ENCODE measurements around the gene CCDC73. TPM values are rescaled to one million over a fixed set of nuclear protein-coding genes. Genes with fewer than 3 reads are reported as not detected.
"Not testable (repeated sequence)": the region's sequence is repeated elsewhere in the genome, so short reads cannot be mapped to it uniquely, and the experiment has no call there.

The CCDC73 gene
- total RNA-seq, 1 experiment from 2014 or later = 0.04 TPM

DNA sequence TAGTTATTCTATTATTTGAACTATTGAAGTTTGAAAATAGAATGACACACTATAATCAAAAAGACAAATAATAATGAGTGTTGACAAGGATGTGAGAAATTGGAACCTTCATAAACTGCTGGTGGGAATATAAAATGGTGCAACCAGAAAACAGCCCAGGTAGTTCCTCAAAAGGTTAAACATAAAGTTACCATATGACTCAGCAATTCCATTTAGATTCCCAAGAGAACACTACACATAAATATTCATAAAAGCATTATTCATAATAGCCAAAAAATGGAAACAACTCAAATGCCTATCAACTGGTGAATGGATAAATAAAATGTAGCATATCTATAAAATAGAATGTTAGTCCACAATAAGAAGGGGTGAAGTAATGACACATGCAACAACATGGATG is 21.7 kb downstream of the CCDC73 start:
- H3K9ac ChIP-seq (ENCODE audit: low read length) = no peak overlapping the region
- no peaks in the 10 kb centered on the region for H3K79me2 ChIP-seq (ENCODE audit: low read length)
- no peaks in the 10 kb centered on the region for H3K4me1 ChIP-seq (ENCODE audit: insufficient read depth, low read length)
- H3K27me3 ChIP-seq (ENCODE audit: low read length) = no peaks in the 10 kb centered on the region
- DNase-seq = no peak
- H3K9me3 ChIP-seq (ENCODE audit: low read length) = no peaks in the 10 kb centered on the region
- no peaks in the 10 kb centered on the region for H3K9me2 ChIP-seq (replicated peaks; ENCODE audit: low read length)
- no peak for ATAC-seq
- intact Hi-C loops (cut with micrococcal nuclease) = no loop called here
- no peaks in the 10 kb centered on the region for H3F3A ChIP-seq (ENCODE audit: low read length, unreplicated experiment)
- no peaks in the 10 kb centered on the region for H4K20me1 ChIP-seq (ENCODE audit: low read length)
- no TSS peak for BruUV-seq (replicated peaks)
- TF ChIP-seq CTCF (conservative IDR thresholded peaks at IDR 0.05; ENCODE audit: low read depth, low read length) = no peak
- TF ChIP-seq EZH2 (IDR thresholded peaks at IDR 0.05; ENCODE audit: low read length, unreplicated experiment) = no peak
- ChIA-PET POLR2A (ENCODE audit: unreplicated experiment) (no interaction called here), CTCF (no interaction called here)
- no peaks in the 10 kb centered on the region for H3K36me3 ChIP-seq (ENCODE audit: low read depth, low read length)
- H3K27ac ChIP-seq (ENCODE audit: low read length) = no peak overlapping the region
- H3K4me2 ChIP-seq (ENCODE audit: low read length) = no peak overlapping the region
- H2AFZ ChIP-seq (ENCODE audit: low read length) = no peak overlapping the region
- H3K4me3 ChIP-seq (ENCODE audit: low read length) = no peak overlapping the region

DNA sequence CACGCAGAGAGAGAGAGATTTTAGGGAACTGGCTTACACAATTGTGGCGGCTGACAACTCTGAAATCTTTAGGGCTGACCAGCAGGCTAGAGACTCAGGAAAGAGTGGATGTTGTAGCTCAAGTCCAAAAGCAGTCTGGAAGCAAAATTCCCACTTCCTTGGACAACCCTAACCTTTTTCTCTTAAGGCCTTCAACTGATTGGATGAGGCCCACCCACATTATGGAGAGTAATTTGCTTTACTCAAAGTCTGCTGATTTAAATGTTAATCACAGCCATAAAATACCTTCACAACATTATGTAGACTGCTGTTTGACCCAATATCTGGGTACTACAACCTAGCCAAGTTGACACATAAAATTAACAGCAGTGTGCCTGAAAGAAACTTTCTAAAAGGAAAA is 32.7 kb downstream of the CCDC73 start:
- H3K9me2 ChIP-seq (replicated peaks; ENCODE audit: low read length); DNase-seq; H2AFZ ChIP-seq (ENCODE audit: low read length); intact Hi-C loops (cut with micrococcal nuclease); H3K9ac ChIP-seq (ENCODE audit: low read length); CTCF ChIA-PET; H3K27me3 ChIP-seq (ENCODE audit: low read length); H3K79me2 ChIP-seq (ENCODE audit: low read length); H3F3A ChIP-seq (ENCODE audit: low read length, unreplicated experiment); H3K4me2 ChIP-seq (ENCODE audit: low read length); H3K4me3 ChIP-seq (ENCODE audit: low read length); H4K20me1 ChIP-seq (ENCODE audit: low read length); H3K9me3 ChIP-seq (ENCODE audit: low read length); H3K27ac ChIP-seq (ENCODE audit: low read length); BruUV-seq (replicated peaks); H3K36me3 ChIP-seq (ENCODE audit: low read depth, low read length); ATAC-seq; POLR2A ChIA-PET (ENCODE audit: unreplicated experiment): not testable (repeated sequence)
- H3K4me1 ChIP-seq (ENCODE audit: insufficient read depth, low read length) = peaks cover 21% of the 10 kb centered on the region; the same call in 1 of the 2 replicates

- DNase-seq (no peak), ATAC-seq (no peak)
- peaks cover 21% of the 10 kb centered on the region; the same call in 1 of the 2 replicates for H3K4me1 ChIP-seq (ENCODE audit: insufficient read depth, low read length)
- H3F3A ChIP-seq (ENCODE audit: low read length, unreplicated experiment) = peaks cover 3% of the 10 kb centered on the region
- BruUV-seq (replicated peaks) = no TSS peak
- H3K9ac ChIP-seq (ENCODE audit: low read length) = no peak overlapping the region
- no peaks in the 10 kb centered on the region for H3K9me2 ChIP-seq (replicated peaks; ENCODE audit: low read length)
- H3K27me3 ChIP-seq (ENCODE audit: low read length) = no peaks in the 10 kb centered on the region
- H3K4me3 ChIP-seq (ENCODE audit: low read length) = no peak overlapping the region
- ChIA-PET POLR2A (ENCODE audit: unreplicated experiment) (interaction anchor here (0.7 kb wide), 1 partner anchor 264 kb away, joined by 4 read pairs; no protein-coding TSS in a partner anchor), CTCF (interaction anchor here (0.6 kb wide), 1 partner anchor 38 kb away, joined by 3 read pairs; no protein-coding TSS in a partner anchor)
- no peak overlapping the region for H2AFZ ChIP-seq (ENCODE audit: low read length)
- intact Hi-C loops (cut with micrococcal nuclease) = no loop called here
- H3K79me2 ChIP-seq (ENCODE audit: low read length) = no peaks in the 10 kb centered on the region
- H3K36me3 ChIP-seq (ENCODE audit: low read depth, low read length) = no peaks in the 10 kb centered on the region
- no peak overlapping the region for H3K27ac ChIP-seq (ENCODE audit: low read length)
- H3K9me3 ChIP-seq (ENCODE audit: low read length) = no peaks in the 10 kb centered on the region
- TF ChIP-seq EZH2 (IDR thresholded peaks at IDR 0.05; ENCODE audit: low read length, unreplicated experiment) (no peak), CTCF (conservative IDR thresholded peaks at IDR 0.05; ENCODE audit: low read depth, low read length) (no peak), EZH2phosphoT487 (IDR thresholded peaks at IDR 0.05; ENCODE audit: borderline replicate concordance, low read length) (no peak)
- H4K20me1 ChIP-seq (ENCODE audit: low read length) = no peaks in the 10 kb centered on the region
- no peak overlapping the region for H3K4me2 ChIP-seq (ENCODE audit: low read length)
Measured at GRCh38 chr11:32758291-32758690, 36.2 kb downstream of the CCDC73 start.

- H3K4me2 ChIP-seq (ENCODE audit: low read length); H3F3A ChIP-seq (ENCODE audit: low read length, unreplicated experiment); BruUV-seq (replicated peaks); H3K27me3 ChIP-seq (ENCODE audit: low read length); H3K36me3 ChIP-seq (ENCODE audit: low read depth, low read length); H3K4me1 ChIP-seq (ENCODE audit: insufficient read depth, low read length); intact Hi-C loops (cut with micrococcal nuclease); H3K27ac ChIP-seq (ENCODE audit: low read length); H3K79me2 ChIP-seq (ENCODE audit: low read length); ATAC-seq; DNase-seq; H3K9me2 ChIP-seq (replicated peaks; ENCODE audit: low read length); POLR2A ChIA-PET (ENCODE audit: unreplicated experiment); H2AFZ ChIP-seq (ENCODE audit: low read length); H3K9ac ChIP-seq (ENCODE audit: low read length); H3K4me3 ChIP-seq (ENCODE audit: low read length); H4K20me1 ChIP-seq (ENCODE audit: low read length); H3K9me3 ChIP-seq (ENCODE audit: low read length): not testable (repeated sequence)
- CTCF ChIA-PET = interaction anchor here (0.6 to 0.7 kb wide), 2 partner anchors 271 to 272 kb away, joined by 3 to 9 read pairs; no protein-coding TSS in a partner anchor
Measured at GRCh38 chr11:32753181-32753580, 41.3 kb downstream of the CCDC73 start.
